Measurements from ENCODE around the gene PIAS4.

PIAS4 gene

DNA sequence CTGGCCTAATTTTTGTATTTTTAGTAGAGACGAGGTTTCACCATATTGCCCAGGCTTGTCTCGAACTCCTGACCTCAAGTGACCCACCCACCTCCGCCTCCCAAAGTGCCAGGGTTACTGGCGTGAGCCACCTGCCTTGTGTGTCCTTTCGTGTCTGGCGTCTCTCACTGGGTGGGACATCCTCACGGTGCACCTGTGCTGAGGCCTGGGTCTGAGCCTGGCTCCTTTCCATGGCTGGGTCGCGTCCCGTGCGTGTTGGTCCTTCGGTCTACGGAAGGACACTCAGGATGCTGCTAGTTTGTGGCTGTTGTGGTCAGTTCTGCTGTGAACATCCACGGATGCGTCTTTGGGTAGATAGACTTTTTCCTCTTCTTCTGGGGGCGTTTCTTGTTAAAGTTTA is 19.6 kb downstream of the PIAS4 start:
- DNase-seq, result no peak

DNA sequence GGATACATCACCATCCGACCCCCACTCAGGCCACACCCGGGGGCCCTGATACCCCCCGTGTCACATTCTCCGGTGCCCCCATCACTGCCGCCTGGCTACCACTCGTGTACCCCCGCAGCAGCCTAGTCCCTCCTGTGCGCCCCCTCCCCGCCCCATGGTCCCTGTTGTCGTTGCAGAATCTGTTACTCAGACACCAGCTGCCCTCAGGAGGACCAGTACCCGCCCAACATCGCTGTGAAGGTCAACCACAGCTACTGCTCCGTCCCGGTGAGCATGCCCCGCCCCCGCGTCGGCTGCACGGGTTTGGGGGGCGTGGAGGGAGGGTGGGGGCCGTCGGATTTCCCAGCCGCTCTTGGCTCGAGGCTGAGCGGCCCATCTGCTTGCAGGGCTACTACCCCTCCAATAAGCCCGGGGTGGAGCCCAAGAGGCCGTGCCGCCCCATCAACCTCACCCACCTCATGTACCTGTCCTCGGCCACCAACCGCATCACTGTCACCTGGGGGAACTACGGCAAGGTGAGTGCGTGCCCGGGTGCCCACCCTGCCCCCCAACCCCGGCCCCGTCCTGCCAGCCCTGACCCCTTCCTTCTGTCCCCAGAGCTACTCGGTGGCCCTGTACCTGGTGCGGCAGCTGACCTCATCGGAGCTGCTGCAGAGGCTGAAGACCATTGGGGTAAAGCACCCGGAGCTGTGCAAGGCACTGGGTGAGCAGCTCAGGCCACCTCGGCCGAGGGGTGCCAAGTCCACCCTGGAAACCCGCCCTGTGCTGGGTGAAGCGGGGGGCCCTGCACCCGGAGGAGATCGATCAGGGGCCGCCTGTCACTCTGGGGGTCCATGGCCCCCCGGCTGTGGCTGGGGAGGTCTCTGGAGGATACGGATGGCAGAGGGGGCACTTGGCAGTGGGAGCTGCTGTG is 21.1 kb downstream of the PIAS4 start:
- no peak for DNase-seq

DNA sequence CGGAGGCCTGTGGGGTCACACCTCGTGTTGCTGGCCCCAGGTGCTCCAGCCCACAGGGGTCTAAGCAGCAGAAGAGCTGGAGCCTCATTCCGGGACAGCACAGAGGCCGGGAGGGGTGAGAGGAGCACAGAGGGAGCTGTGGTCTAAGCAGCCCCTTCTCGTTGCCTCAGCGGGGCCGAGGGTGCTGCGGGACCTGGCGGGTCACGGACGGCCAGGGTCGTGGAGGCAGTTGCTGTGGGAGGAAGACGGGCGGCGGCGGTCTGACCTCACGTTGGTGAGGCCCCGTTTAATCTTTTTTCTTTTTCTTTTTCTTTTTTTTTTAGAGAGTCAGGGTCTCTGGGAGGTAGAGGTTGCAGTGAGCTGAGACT is 21.7 kb downstream of the PIAS4 start:
- no peak for DNase-seq

DNA sequence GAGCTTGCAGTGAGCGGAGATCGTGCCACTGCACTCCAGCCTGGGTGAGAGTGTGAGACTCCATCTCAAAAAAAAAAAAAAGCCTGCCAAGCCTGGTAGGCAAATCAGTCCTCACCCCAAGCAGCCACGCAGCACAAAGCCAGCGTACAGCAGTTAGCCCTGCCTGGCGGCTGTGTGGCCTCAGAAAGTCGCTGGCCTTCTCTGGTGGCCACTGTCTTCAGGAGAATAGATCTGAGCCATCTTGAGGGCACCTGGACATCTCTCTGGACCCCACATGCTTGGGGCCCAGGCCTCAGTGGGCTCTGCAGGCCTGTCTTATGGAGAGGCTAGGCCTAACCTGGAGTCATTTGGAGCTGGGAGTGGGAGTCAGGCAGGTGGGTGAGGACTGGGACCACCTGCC is 23.0 kb downstream of the PIAS4 start:
- DNase-seq, result no peak

DNA sequence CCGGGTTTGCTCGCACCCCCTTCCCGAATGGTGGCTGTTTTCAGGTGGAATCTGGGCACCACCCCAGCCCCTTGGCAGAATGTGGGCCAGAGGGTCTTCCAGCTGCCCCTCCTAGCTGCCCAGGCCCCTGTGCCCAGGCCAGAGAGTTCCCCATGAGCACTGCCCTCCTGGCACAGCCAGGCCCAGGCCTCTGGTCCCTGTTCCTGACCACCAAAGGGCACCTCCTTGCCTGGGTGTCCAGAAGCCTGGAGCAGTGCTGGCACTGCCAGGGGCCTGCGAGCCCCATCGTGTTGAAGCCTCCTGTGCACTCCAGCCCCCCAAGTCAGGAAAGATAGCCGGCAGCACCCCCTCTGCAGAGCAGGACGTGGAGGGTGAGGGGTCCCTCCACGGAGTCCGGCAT is 23.4 kb downstream of the PIAS4 start:
- DNase-seq, result no peak

DNA sequence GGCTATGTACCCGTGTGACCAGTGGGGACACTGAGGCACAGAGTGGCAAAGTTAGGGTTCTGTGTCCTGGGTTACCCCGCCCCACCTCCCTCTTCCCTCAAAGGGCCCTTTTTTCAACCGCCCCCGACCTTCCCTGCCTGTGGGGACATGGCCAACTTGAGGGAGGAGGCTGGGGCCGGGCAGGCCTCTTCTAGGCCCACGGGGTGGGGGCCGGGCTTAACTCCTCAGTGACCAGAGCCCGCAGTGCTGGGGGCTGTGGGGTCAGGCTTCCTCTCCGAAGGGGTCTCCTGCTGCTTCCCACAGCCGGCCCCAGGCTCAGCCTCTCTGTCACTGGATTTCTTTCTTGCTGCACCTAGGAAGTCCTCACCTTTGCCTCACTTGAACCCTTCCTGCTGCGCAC is 23.9 kb downstream of the PIAS4 start:
- no peak for DNase-seq

DNA sequence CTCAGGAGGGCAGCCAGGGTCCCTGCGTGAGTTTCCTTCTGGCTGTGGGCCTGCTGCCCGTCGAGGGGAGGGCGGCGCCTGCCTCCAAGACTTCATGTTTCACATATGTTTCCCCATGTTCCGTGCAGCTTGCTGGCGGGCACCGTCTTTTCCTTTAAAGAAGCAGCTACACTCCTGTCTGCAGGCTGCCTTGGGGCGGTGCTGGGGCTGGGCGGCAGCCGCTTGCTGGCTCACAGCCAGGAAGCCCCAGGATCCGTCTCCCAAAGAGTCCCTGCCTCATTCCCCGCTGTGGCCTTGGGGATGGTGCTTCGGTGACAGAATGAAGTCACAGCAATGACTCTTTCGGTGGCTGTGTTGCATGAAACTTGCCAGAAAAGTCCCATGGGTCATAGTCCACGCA is 24.9 kb downstream of the PIAS4 start:
- no peak for DNase-seq

DNA sequence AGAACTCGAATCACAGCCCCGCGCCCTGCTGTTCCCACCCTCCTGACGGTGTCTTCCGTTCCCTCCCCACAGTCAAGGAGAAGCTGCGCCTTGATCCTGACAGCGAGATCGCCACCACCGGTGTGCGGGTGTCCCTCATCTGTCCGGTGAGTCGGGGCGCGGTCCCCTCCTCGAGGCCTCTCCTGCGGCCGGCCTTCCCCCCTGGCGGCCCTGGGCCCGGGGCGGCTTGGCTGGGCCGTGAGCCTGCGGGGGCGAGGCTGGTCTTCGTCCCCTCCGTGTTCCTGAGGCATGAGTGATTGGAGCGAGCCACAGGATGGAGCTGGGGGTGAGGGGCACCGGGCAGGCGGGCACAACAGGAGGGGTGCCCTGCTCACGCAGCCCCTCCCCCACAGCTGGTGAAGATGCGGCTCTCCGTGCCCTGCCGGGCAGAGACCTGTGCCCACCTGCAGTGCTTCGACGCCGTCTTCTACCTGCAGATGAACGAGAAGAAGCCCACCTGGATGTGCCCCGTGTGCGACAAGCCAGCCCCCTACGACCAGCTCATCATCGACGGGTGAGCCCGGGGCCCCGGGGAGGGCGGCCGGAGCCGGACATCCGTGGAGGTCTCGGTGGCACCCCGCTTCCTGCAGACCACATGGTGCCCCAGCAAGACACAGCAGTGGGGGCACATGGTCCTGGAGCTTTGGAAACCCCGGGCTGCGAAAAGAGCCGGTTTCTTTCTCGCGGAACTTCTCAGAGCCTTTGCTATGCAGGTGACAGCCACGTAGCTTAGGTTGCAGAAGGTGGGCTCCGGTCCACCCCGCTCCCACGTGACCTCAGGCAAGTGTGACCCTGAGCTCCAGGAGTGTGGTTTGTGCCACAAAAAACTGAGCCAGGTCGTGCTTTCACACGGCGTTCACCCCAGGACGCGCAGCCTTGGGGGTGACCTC is 25.8 kb downstream of the PIAS4 start:
- no peak for DNase-seq

DNA sequence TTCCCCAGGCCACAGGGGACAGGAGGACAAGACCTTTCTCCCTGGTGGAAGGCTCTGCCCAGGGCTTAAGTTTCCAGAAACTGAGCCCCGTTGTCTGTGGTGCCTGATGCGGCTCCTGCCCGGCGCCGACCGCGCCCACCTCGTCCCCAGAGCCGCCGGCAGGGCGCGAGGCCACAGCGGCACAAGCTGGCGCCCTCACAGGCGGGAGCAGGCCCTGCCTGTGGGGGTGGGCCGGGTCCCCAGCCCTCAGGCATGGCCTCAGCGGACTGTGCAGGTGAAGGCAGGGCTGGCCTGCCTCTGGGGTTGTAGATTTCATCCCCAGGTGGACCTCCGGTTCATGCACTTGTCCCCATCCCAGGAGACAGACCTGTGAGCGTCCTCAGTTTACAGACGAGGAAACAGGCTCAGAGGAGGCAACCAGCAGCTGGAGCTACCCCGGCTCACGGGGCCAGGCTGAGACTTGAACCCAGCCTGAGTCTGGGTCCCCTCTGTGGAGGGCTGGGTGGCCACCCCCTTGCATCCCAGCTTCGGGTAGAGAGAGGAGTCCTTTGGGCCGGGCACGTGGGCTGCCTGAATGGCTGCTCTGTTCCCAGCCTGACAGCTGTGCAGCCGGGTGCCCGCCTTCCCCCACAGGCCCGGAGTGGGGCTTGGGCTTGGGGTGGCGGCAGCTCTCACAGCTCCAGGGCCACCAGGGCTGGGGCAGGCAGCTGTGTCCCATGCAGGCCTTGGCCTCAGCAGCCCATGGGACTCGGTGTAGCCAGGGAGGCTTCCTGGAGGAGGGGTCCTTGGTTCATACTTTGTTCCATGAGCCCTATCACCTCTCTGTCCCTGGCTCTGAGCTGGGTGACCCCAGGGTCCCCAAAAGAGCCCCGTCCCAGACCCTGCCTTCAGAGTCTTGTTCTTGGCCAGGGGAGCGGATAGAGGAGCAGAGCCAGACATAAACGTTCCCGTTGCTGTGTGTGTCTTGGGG is 26.8 kb downstream of the PIAS4 start:
- no peak for DNase-seq

DNA sequence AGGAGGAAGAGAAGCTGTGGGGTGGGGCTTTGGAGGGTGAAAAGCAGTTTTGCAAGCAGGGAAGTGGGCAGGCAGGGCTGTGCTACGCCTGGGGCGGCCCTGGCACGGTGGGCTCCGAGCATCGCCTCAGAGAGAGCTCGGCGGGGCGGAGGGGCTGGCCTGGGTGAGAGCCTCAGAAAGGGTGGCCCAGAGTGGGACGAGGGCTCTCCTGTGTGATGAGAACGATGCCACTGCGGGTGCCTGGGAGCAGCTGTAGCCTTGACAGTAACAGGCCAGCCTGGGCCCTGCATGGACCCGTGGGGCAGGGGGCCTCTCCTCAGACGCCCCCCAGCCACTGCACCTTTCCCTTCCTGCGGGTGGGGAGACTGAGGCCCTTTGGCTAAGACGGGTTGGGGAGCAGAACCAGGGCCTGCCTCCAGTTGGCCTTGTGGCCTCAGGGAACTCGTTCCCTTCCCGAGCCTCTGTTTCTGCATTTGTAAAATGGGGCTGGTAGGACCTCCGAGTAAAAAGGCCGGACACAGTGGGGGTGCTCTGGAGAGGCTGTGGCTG is 27.6 kb downstream of the PIAS4 start:
- DNase-seq, result no peak

DNA sequence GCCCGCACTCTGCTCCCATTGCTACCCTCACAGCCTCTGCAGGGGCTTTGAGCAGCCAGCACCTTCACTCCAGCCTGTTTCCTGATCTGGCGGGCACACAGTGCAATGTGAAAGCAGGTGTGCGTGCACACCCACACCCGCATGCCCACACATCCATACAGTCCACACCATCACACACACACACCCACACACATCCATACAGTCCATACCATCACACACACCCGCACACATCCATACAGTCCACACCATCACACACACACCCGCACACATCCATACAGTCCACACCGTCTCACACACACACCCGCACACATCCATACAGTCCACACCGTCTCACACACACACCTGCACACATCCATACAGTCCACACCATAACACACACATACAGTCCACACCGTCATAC is 28.0 kb downstream of the PIAS4 start:
- DNase-seq, result no peak

DNA sequence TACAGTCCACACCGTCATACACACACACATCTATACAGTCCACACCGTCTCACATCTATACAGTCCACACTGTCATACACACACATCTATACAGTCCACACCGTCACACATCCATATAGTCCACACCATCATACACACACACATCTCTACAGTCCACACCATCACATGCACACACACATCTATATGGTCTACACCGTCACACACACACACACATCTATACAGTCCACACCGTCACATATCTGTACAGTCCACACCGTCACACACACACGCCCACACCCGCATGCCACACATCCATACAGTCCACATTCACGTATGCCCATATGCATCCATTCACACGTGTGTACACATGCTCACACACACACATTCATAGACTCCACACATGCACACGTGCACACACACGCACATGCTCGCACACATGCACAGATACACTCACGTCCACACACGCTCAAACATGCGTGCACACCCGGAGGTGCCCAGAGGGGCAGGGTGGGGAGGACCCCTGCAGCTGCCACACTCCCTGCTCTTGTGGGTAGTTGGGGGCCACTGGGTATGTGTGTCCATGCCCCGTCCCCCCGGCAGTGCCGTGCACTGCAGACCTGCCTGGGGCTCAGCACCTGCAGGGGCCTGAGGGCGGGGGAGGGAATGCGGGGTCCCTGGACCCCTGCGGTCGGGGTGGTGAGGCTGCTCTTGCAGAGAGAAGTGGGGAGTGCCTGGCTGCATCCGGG is 29.2 kb downstream of the PIAS4 start:
- DNase-seq, result no peak

DNA sequence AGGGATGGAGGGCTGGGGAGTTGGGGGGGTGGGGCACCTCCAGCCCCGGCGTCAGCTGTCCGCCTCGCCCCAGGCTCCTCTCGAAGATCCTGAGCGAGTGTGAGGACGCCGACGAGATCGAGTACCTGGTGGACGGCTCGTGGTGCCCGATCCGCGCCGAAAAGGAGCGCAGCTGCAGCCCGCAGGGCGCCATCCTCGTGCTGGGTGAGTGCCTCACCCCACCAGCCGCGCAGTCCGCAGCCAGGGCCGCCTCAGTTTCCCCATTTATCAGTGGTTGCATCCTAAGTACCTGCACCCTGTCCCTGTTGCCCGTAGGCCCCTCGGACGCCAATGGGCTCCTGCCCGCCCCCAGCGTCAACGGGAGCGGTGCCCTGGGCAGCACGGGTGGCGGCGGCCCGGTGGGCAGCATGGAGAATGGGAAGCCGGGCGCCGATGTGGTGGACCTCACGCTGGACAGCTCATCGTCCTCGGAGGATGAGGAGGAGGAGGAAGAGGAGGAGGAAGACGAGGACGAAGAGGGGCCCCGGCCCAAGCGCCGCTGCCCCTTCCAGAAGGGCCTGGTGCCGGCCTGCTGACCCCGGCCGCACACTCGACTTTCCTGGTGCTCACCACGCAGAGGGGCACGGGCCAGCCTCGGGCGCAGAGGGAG is 29.9 kb downstream of the PIAS4 start:
- DNase-seq, result no peak

DNA sequence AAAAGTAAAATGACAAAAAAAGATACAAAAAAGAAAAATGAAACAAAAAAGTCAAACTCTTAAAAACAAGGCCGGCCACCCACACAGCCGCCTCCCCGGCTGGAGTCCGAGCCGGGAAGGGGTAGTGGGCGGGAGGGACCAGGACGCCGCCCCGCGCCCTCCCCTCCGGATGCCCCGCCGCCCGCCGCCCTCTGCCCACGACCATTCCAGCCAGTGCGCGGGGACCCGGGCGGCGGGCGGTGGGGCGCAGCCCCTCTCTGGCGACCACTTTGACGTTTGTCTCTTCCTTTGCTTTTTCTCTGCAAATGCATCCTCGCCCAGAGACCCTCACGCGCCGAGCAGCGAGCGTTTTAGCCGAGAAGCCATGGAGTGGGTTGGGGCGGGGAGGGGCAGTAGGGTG is 30.5 kb downstream of the PIAS4 start:
- no peak for DNase-seq

DNA sequence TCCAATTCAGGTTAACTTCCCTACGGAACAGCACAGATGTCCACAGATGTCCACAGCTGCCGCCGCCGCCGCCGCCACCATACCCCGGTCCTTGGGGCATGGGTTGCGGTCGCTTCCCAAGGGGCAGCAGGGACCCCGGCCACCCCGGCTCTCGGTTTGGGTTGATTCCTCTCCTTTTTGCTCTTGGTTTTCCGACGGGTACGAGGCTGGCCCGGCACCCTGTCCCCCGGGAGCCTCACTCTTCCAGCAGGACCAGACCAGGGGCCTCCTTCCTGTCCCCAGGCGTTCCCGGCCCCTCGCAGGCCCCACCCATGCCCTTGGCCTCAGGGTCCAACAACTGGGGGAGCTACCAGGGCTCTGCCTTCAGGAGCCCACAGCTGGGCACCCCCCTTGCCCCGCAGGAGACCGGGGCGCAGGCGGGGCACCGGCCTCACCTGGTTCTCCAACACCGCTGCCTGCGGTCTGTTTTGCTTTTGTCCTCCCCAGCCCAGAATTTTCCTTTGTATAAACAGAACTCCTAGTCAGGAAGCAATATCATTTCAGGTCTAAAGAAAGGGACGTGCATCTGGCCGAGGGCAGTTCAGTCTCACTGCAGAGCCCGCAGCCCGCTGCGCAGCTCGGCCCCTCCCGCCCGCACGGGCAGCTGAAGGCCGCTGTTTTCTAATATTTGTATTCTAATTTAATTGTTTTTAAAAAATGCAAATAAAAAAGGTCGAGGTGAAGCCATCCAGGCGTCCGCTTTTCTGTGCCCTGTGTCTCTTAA is 31.3 kb downstream of the PIAS4 start:
- no peak for DNase-seq

DNA sequence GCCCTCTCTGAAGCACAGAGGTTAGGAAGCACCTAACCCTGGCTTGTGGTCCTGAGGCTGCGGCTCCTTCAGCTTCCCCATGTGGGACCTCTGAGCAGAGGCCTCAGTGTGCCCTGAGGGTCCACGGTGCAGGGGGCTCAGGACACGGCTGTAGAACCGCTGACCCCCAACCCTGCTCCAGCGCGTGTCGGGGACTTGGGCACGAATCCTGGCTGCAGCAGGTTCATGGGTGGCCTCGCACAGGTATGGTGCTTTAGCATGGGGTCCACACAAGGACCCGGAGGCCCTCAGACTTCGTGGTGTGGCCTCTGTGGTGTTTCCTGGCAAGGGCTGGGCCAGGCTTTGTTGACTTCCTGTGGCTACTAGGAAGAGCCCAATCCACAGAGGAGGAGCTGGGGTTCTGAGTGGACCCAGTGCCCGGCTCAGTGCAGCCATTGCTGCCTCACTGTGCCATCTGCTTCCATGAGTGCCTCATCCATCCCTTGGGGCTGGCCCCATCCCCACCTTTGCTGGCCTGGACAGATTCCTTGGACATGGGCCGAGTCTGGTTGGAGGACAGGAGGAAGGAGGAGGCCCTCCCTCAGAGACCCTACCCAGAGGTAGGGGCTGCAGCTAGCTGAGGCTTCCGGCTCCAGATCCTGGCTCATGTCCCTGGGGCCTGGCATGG is 34.7 kb downstream of the PIAS4 start:
- no peak for DNase-seq

DNA sequence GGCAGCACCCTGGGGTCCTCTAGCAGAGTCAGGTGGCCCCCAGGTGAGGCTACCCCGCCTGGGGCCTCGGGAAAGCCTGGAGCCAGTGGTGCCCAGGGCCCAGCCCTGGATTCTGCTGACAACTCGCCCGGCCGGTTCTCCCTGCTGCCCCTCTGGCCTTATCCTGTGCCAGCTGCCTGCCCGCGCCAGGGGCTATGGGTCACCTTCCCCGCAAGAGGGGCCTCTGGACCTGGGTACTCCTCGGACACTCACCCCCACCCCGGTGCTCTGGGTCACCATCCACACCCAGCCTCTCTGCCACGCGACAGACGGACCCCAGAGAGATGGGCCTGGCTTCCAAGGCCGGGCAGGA is 35.2 kb downstream of the PIAS4 start:
- DNase-seq, result no peak

DNA sequence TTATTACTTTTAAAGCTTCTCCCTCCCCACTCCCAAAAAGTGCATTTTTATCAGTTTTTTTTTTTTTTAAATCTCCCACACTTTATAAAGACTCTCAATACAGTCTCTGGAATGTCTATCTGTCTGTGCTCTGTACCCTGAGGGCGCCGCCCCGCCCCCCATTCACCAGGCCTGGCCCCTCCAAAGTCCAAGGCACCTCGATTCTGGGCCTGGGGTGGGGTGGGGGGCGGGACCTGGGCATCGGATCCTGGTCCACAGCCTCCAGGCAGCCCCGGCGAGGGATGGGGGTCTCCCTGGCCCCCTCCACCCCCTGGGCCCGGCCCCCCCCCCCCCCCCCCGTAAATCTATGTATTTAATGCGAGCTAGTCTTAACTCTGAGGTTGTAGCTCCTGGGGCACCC is 35.9 kb downstream of the PIAS4 start:
- no peak for DNase-seq

DNA sequence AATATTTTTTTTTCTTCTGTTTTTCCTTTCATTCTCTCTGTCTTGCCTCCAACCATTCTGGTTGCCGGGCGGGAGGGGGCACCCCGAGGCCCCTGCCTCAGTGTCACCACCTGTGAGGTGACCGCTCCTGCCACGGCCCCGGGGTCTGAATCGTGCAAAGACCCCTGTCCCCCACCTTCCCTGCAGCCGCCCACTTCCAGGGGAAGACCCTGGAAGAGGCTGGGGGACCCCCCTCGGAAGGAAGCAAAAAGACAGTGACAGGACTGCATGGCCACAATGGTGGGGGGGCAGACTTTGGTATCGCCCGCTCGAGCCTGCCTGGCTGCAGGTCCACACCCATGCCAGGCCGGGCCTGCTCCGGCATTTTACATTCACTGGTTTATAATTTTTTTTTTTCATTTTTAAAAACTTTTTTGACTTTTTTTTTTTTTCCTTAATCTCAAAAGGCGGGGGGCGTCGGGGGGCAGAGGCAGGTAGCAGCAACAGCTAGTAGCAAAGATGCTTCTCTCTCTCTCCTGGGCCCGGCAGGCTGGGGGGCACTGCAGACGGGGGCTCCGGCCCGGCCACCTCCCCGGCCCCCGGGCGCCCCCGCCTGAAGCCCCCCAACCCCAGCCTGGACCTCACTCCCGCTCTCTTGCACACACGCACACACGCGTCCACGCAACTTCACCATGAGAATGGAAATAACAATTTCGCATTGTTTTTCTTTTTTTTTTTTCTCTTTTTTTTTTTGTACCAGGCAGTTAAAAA is 36.6 kb downstream of the PIAS4 start:
- DNase-seq, result no peak

Measured in NCI-H82 (cell line).